NCI-H524 (cell line): ENCODE measurements around the gene MARCKS.
"Not testable (repeated sequence)": the region's sequence is repeated elsewhere in the genome, so short reads cannot be mapped to it uniquely, and the experiment has no call there.

Source experiments
- DNase-seq, 2 experiments: peaks; one replicate each; lab custom pipeline; 2025; lab: John Stamatoyannopoulos, UW

MARCKS gene

GRCh38 chr6:113884011-113884410, 26.9 kb downstream of the MARCKS start:
- peak in 1 of 2 experiments; percentile 33 for DNase-seq

- no peak for DNase-seq
These were observed 29.4 kb downstream of the MARCKS start for GRCh38 chr6:113886512-113886911.

- no peak for DNase-seq
These were observed 31.3 kb downstream of the MARCKS start for GRCh38 chr6:113888493-113888892.

- DNase-seq = no peak
These were observed 31.9 kb downstream of the MARCKS start for GRCh38 chr6:113888956-113889630.

- no peak for DNase-seq
These were observed 36.3 kb downstream of the MARCKS start for GRCh38 chr6:113893451-113893850.

- DNase-seq = no peak
These were observed 36.7 kb downstream of the MARCKS start for GRCh38 chr6:113893866-113894265.

GRCh38 chr6:113894712-113895674, 37.8 kb downstream of the MARCKS start:
- no peak for DNase-seq

GRCh38 chr6:113901482-113901881, 44.3 kb downstream of the MARCKS start:
- no peak for DNase-seq

GRCh38 chr6:113903666-113904330, 46.7 kb downstream of the MARCKS start:
- DNase-seq = no peak

- DNase-seq = no peak
These were observed 50.1 kb downstream of the MARCKS start for GRCh38 chr6:113907102-113907815.

GRCh38 chr6:113908801-113909200, 51.7 kb downstream of the MARCKS start:
- no peak for DNase-seq

- DNase-seq = peak; percentile 16 to 74
These were observed 52.2 kb downstream of the MARCKS start for GRCh38 chr6:113909224-113909856.

- DNase-seq = not testable (repeated sequence)
These were observed 53.1 kb downstream of the MARCKS start for GRCh38 chr6:113910285-113910684.
